Esophagus squamous epithelium (tissue), 5 donors: ENCODE results near the gene IGFBP3. TPM values are rescaled to one million over a fixed set of nuclear protein-coding genes. Genes with fewer than 3 reads are reported as not detected.

Source experiments
- DNase-seq: peaks from one replicate; lab custom pipeline; 2025; lab: John Stamatoyannopoulos, UW
- H3K27ac ChIP-seq, 4 donors: fragments of 200-600 bp; sonication (generic); one replicate each; pipeline ENCODE4 v1.5.1; 2016 to 2019; ENCODE audit warnings: mild to moderate bottlenecking in 1 of 4
- H3K27me3 ChIP-seq, 4 donors: fragments of 200-600 bp; sonication (generic); 1 replicate in 3 of 4; 2 replicates in 1 of 4; pipeline versions ENCODE4 v1.5.1 to v1.6.0; 2017 to 2021; ENCODE audit warnings: antibody characterized with exemption in 1 of 4
- H3K36me3 ChIP-seq, 3 donors: fragments of 200-600 bp; sonication (generic); one replicate each; pipeline ENCODE4 v1.5.1; 2016 to 2019
- H3K4me1 ChIP-seq, 3 donors: fragments of 200-600 bp; sonication (generic); one replicate each; pipeline ENCODE4 v1.5.1; 2017 to 2019
- H3K4me3 ChIP-seq, 4 donors: fragments of 200-600 bp; sonication (generic); 1 replicate in 3 of 4; 2 replicates in 1 of 4; pipeline ENCODE4 v1.5.1; 2016 to 2019; ENCODE audit warnings: mild to moderate bottlenecking in 2 of 4, moderate library complexity in 1 of 4
- H3K9me3 ChIP-seq, 3 donors: fragments of 200-600 bp; sonication (generic); one replicate each; pipeline ENCODE4 v1.5.1; 2016 to 2019
- POLR2A ChIP-seq, 4 donors: fragments of 450-650 bp; IDR thresholded peaks; one replicate each; pipeline ENCODE4 v1.6.1; 2017; ENCODE audit warnings: antibody characterized with exemption in 4 of 4, mild to moderate bottlenecking in 4 of 4, moderate library complexity in 3 of 4
- WGBS, 2 donors: methylation state at CpG; one replicate each; pipeline ENCODE4 v1.1.5; 2018; 5-methylcytosine and 5-hydroxymethylcytosine counted together
- intact Hi-C: fragments of 100-400 bp; cut with DNase I; formaldehyde crosslinking; loops from one replicate; pipeline ENCODE4 v1.15.0; 2022
- total RNA-seq, 4 donors: library from RNA; depleted of rRNA; stranded (reverse); fragments of >200 nt; gene quantifications; one replicate each; pipeline ENCODE4 v1.1.0, GENCODE V29; 2016
- TF ChIP-seq, protein P1 (sequence below), 6 experiments: fragments of 450-650 bp in 4 of 6; fragments of 200-600 bp in 2 of 6; sonication (generic) in 2 of 6; IDR thresholded peaks; one replicate each; pipeline ENCODE4 v1.5.1; 2016 to 2019; ENCODE audit warnings: antibody characterized with exemption in 6 of 6, mild to moderate bottlenecking in 4 of 6, moderate library complexity in 4 of 6
- donor health status: DM: yes; HTN: yes; CAD: no.

IGFBP3 gene
- total RNA-seq, 4 donors from 2014 or later: 11.8 to 68.4 (median 47.9) TPM

DNA sequence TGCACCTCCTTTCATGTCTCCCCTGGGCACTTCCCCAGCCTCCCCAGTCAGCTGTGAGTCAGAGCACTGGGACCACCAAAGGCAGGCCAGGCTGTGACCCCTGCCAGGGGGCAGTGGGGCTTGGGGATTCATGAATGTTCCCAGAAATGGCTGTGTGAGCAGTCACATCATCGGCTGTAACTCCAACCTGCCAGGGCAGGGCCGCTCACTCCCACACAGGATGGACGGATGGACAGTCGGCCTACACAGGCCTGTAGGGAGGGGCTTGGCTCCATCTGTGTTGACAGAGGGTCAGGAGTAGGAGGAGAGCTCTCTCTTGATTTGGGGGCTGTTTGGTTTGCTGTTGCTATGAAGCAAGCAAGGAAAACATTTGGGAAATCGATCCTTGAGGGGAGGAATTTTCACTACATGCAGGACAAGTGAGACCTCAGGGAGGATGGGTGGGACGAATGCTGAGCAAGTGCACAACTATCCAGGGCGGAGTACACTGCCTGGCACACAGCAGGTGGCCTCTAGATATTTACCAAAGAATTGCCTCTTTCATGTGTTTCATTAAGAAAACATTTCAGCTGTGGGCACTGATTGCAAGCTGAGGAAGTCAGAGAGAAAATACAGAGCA lies 35.7 kb downstream of the IGFBP3 start:
- 61 to 64% methylated on average over 3 to 5 of the region's 7 CpGs for WGBS, 2 donors
- peaks cover 0 to 13% (median 8%) of the 10 kb centered on the region in 3 donors for H3K4me1 ChIP-seq
- H3K27me3 ChIP-seq: peaks cover 0 to 70% (median 2%) of the 10 kb centered on the region in 4 donors
- TF ChIP-seq, protein P1, sequence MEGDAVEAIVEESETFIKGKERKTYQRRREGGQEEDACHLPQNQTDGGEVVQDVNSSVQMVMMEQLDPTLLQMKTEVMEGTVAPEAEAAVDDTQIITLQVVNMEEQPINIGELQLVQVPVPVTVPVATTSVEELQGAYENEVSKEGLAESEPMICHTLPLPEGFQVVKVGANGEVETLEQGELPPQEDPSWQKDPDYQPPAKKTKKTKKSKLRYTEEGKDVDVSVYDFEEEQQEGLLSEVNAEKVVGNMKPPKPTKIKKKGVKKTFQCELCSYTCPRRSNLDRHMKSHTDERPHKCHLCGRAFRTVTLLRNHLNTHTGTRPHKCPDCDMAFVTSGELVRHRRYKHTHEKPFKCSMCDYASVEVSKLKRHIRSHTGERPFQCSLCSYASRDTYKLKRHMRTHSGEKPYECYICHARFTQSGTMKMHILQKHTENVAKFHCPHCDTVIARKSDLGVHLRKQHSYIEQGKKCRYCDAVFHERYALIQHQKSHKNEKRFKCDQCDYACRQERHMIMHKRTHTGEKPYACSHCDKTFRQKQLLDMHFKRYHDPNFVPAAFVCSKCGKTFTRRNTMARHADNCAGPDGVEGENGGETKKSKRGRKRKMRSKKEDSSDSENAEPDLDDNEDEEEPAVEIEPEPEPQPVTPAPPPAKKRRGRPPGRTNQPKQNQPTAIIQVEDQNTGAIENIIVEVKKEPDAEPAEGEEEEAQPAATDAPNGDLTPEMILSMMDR (IDR thresholded peaks at IDR 0.05): no peak
- TF ChIP-seq POLR2A (IDR thresholded peaks at IDR 0.05): no peak
- intact Hi-C loops: no loop called here
- no peaks in the 10 kb centered on the region for H3K36me3 ChIP-seq
- no peak for DNase-seq
- no peak overlapping the region for H3K4me3 ChIP-seq
- H3K27ac ChIP-seq: no peak overlapping the region
- H3K9me3 ChIP-seq: no peaks in the 10 kb centered on the region

DNA sequence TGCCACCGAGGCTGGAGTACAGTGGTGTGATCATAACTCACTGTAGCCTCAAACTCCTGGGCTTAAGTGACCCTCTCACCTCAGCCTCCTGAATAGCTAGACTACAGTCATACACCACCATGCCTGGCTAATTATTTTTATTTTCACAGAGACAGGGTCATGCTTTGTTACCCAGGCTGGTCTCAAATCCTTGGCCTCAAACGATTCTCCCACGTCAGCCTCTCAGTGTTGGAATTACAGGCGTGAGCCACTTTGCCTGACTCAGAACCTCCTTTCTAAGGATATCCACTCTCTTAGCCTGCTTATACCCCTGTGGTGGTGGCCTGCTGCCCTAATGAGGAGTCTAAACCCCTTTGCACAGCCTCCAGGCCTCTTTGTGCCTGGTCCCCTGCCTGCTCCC lies 36.9 kb downstream of the IGFBP3 start:
- Histone ChIP-seq H3K9me3 (no peaks in the 10 kb centered on the region), H3K4me3 (no peak overlapping the region), H3K27ac (no peak overlapping the region), H3K36me3 (no peaks in the 10 kb centered on the region), H3K27me3 (peaks cover 0 to 57% (median 0%) of the 10 kb centered on the region in 4 donors), H3K4me1 (peaks cover 0 to 13% (median 8%) of the 10 kb centered on the region in 3 donors)
- TF ChIP-seq, protein P1 (IDR thresholded peaks at IDR 0.05): no peak
- no peak for TF ChIP-seq POLR2A (IDR thresholded peaks at IDR 0.05)
- WGBS, 2 donors: 78 to 81% methylated on average over 4 of the region's 4 CpGs
- no peak for DNase-seq
- intact Hi-C loops: no loop called here

- H3K4me3 ChIP-seq: no peak overlapping the region
- no peak overlapping the region for H3K27ac ChIP-seq
- H3K36me3 ChIP-seq: no peaks in the 10 kb centered on the region
- peaks cover 0 to 40% (median 0%) of the 10 kb centered on the region in 4 donors for H3K27me3 ChIP-seq
- no peaks in the 10 kb centered on the region for H3K9me3 ChIP-seq
- TF ChIP-seq, protein P1 (IDR thresholded peaks at IDR 0.05): no peak
- no peak for TF ChIP-seq POLR2A (IDR thresholded peaks at IDR 0.05)
- H3K4me1 ChIP-seq: no peaks in the 10 kb centered on the region
- WGBS, 2 donors: 69 to 80% methylated on average over 5 of the region's 5 CpGs
- DNase-seq: no peak
- intact Hi-C loops: no loop called here
These were observed 38.6 kb downstream of the IGFBP3 start for GRCh38 chr7:45882465-45882810.

DNA sequence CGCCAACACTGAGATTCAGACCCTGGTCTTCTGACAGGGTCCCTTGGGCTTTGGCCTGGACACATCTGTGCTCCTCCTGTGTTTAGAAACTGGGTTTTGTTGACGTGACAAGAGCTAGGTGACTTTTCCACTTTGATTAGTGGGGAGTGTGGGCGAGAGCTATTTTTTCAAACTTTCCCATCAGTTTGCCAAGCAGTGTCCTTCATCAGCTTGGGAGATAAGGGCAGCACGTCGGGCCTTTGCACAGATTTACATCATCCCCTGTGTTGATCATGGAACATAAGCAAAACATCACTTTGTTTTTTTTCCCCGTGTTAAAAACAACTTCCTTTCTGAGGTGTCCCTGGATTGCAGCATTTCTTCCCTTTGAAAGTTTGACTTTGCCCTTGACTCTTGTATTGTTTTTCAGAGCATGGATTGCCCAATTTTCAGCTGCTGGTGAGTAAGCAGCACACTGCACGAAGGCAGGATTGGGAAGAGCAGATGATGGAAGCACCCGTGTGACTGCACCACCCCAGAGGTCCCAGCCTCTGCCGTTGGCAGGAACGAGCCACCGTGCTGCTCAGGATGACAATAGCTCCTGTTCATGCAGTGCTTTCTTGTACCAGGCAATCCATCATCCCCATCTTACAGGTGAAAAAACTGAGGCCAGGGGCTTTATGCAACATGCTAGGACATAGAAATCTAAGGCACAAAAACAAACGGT lies 39.2 kb downstream of the IGFBP3 start:
- Histone ChIP-seq H3K4me3 (no peak overlapping the region), H3K27me3 (peaks cover 0 to 35% (median 0%) of the 10 kb centered on the region in 4 donors), H3K9me3 (no peaks in the 10 kb centered on the region), H3K4me1 (no peaks in the 10 kb centered on the region), H3K27ac (no peak overlapping the region), H3K36me3 (no peaks in the 10 kb centered on the region)
- DNase-seq: no peak
- intact Hi-C loops: no loop called here
- no peak for TF ChIP-seq POLR2A (IDR thresholded peaks at IDR 0.05)
- TF ChIP-seq, protein P1 (IDR thresholded peaks at IDR 0.05): no peak
- WGBS, 2 donors: 59 to 61% methylated on average over 9 to 12 of the region's 12 CpGs

- Histone ChIP-seq H3K9me3 (no peaks in the 10 kb centered on the region), H3K4me1 (no peaks in the 10 kb centered on the region), H3K27ac (no peak overlapping the region), H3K4me3 (no peak overlapping the region), H3K27me3 (peaks cover 0 to 29% (median 0%) of the 10 kb centered on the region in 4 donors), H3K36me3 (no peaks in the 10 kb centered on the region)
- intact Hi-C loops: no loop called here
- DNase-seq: no peak
- WGBS, 2 donors: 83 to 90% methylated on average over 4 to 7 of the region's 9 CpGs
- TF ChIP-seq, protein P1 (IDR thresholded peaks at IDR 0.05): no peak
- TF ChIP-seq POLR2A (IDR thresholded peaks at IDR 0.05): no peak
These were observed 39.8 kb downstream of the IGFBP3 start for GRCh38 chr7:45881280-45881758.
